Smooth muscle cell (in vitro differentiated cells): Measurements from ENCODE around the gene ZFYVE19. TPM values are rescaled to one million over a fixed set of nuclear protein-coding genes. Genes with fewer than 3 reads are reported as not detected.

ENCODE experiments used
- DNase-seq: peaks from one replicate; lab custom pipeline; 2025; ENCODE audit not compliant: unreplicated experiment; lab: John Stamatoyannopoulos, UW
- H2AFZ ChIP-seq: fragments of 200-600 bp; sonication (generic); 2 replicates; pipeline ENCODE4 v1.6.0; 2016; ENCODE audit warnings: antibody characterized with exemption, low read depth, mild to moderate bottlenecking
- H3F3A ChIP-seq: fragments of 200-600 bp; sonication (generic); 2 replicates; pipeline ENCODE4 v1.6.0; 2017; ENCODE audit warnings: antibody characterized with exemption, low read depth
- H3K27ac ChIP-seq: fragments of 200-600 bp; sonication (generic); 2 replicates; pipeline ENCODE4 v1.5.1; 2016; ENCODE audit warnings: low read depth, mild to moderate bottlenecking
- H3K27me3 ChIP-seq: fragments of 200-600 bp; sonication (generic); 2 replicates; pipeline ENCODE4 v1.6.1; 2016; ENCODE audit warnings: low read depth, mild to moderate bottlenecking
- H3K36me3 ChIP-seq: fragments of 200-600 bp; sonication (generic); 2 replicates; pipeline ENCODE4 v1.5.1; 2016; ENCODE audit warnings: low read depth
- H3K4me1 ChIP-seq: fragments of 200-600 bp; sonication (generic); 2 replicates; pipeline ENCODE4 v1.5.1; 2016; ENCODE audit warnings: low read depth
- H3K4me2 ChIP-seq: fragments of 200-600 bp; sonication (generic); 2 replicates; pipeline ENCODE4 v1.6.0; 2016; ENCODE audit warnings: mild to moderate bottlenecking
- H3K4me3 ChIP-seq: fragments of 200-600 bp; sonication (generic); 2 replicates; pipeline ENCODE4 v1.5.1; 2016; ENCODE audit warnings: mild to moderate bottlenecking
- H3K79me2 ChIP-seq: fragments of 200-600 bp; sonication (generic); 2 replicates; pipeline ENCODE4 v1.6.0; 2016; ENCODE audit warnings: low read depth, mild to moderate bottlenecking
- H3K9ac ChIP-seq: fragments of 200-600 bp; sonication (generic); 2 replicates; pipeline ENCODE4 v1.6.0; 2016; ENCODE audit warnings: low read depth
- H3K9me3 ChIP-seq: fragments of 200-600 bp; sonication (generic); replicated peaks from 2 replicates; pipeline ENCODE4 v1.5.1; 2016; ENCODE audit warnings: low read depth
- H4K20me1 ChIP-seq: fragments of 200-600 bp; sonication (generic); 2 replicates; pipeline ENCODE4 v1.6.0; 2016; ENCODE audit warnings: low read depth
- WGBS: methylation state at CpG from one replicate; pipeline ENCODE4 v1.1.7; 2016; ENCODE audit warnings: low lambda C conversion rate; 5-methylcytosine and 5-hydroxymethylcytosine counted together
- polyA plus RNA-seq: library from polyadenylated mRNA; unstranded; fragments of >200 nt; fragmentation: Nextera tagmentation; extraction: Ambion mirVana; gene quantifications from 2 replicates; pipeline ENCODE4 v1.2.1, GENCODE V29; 2016
- total RNA-seq: library from RNA; depleted of rRNA; stranded (reverse); fragments of >200 nt; gene quantifications from 2 replicates; pipeline ENCODE4 v1.2.3, GENCODE V29; 2014
- TF ChIP-seq, protein P1 (sequence below): fragments of 200-600 bp; sonication (generic); IDR thresholded peaks from 2 replicates; pipeline ENCODE4 v1.5.1; 2017; ENCODE audit warnings: borderline replicate concordance, mild to moderate bottlenecking, antibody characterized with exemption; ENCODE audit not compliant: insufficient read depth, poor library complexity, severe bottlenecking

Gene ZFYVE19
- total and polyA plus RNA-seq, 2 experiments from 2014 or later: 16.5 to 30.1 TPM

DNA sequence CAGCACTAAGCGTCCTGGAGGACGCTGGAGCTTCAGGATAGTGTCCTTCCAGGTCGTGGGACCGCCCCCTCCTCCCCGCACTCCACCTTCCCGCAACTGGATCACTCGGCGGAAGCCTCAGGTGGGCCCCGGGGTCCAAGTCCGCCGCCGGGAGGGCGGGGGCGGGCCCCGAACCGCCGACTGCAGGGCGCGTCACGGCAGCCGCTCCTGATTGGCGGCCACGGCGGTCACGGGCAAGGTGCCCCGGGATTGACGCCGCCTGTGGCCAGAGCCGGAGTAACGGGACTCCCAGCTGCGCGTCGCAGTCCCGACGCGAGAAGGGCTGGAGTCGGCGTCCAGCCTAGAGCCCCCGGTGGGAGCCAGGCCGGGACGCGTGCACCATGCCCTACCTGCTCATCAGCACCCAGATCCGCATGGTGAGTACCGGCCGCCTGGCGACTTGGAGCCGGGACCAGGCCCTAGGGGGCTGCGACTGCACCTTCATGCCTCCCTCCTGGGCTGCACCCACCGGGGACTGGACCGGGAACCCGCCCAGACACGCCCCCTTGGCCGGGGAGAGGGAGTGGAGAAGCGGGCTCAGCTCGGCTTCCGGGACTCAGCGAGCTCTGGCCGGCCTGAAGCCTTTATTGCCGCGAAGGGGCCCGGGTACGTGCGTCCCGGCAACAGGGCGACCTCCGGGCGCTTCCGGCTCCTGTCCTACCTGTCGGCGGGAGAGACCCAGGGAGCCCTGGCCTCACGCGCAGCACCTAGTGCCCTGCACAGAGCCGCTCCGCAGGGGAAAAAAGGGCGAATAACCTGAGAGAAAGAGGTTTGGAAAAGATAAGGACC is 42.9 kb upstream of the ZFYVE19 start, which contains the start of gene GCHFR:
Gene GCHFR, plus strand, starts transcription at position 268 of the 828 bp plus-strand sequence. Its CDS starts 113 bp downstream, at position 381.
- Histone ChIP-seq H3K9me3 (no peaks in the 10 kb centered on the region), H3K36me3 (no peaks in the 10 kb centered on the region), H3K4me3 (peak within 1 kb of the TSS; percentile 57), H3K79me2 (no peaks in the 10 kb centered on the region), H3K27ac (peak within 1 kb of the TSS; percentile 0), H3K4me2 (peak within 1 kb of the TSS; percentile 95), H3F3A (peaks cover 7% of the 10 kb centered on the region), H3K27me3 (no peaks in the 10 kb centered on the region), H3K9ac (peak within 1 kb of the TSS; percentile 0), H3K4me1 (peaks cover 9% of the 10 kb centered on the region), H4K20me1 (no peaks in the 10 kb centered on the region), H2AFZ (peak within 1 kb of the TSS; percentile 36)
- DNase-seq: peak; percentile 75
- TF ChIP-seq, protein P1, sequence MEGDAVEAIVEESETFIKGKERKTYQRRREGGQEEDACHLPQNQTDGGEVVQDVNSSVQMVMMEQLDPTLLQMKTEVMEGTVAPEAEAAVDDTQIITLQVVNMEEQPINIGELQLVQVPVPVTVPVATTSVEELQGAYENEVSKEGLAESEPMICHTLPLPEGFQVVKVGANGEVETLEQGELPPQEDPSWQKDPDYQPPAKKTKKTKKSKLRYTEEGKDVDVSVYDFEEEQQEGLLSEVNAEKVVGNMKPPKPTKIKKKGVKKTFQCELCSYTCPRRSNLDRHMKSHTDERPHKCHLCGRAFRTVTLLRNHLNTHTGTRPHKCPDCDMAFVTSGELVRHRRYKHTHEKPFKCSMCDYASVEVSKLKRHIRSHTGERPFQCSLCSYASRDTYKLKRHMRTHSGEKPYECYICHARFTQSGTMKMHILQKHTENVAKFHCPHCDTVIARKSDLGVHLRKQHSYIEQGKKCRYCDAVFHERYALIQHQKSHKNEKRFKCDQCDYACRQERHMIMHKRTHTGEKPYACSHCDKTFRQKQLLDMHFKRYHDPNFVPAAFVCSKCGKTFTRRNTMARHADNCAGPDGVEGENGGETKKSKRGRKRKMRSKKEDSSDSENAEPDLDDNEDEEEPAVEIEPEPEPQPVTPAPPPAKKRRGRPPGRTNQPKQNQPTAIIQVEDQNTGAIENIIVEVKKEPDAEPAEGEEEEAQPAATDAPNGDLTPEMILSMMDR: peak; percentile 11
- 1% methylated on average over 57 of the region's 75 CpGs for WGBS

GRCh38 chr15:40764629-40765103 is 42.2 kb upstream of the ZFYVE19 start:
- Histone ChIP-seq H3K9ac (no peak overlapping the region), H3K9me3 (no peaks in the 10 kb centered on the region), H3K4me1 (peaks cover 9% of the 10 kb centered on the region), H3K27ac (peak overlapping the region; percentile 0), H3F3A (peaks cover 7% of the 10 kb centered on the region), H3K4me2 (peak overlapping the region; percentile 95), H3K4me3 (peak overlapping the region; percentile 57), H3K27me3 (no peaks in the 10 kb centered on the region), H4K20me1 (no peaks in the 10 kb centered on the region), H2AFZ (no peak overlapping the region), H3K79me2 (no peaks in the 10 kb centered on the region), H3K36me3 (no peaks in the 10 kb centered on the region)
- DNase-seq: no peak
- 37% methylated on average over 8 of the region's 8 CpGs for WGBS
- TF ChIP-seq, protein P1: no peak

DNA sequence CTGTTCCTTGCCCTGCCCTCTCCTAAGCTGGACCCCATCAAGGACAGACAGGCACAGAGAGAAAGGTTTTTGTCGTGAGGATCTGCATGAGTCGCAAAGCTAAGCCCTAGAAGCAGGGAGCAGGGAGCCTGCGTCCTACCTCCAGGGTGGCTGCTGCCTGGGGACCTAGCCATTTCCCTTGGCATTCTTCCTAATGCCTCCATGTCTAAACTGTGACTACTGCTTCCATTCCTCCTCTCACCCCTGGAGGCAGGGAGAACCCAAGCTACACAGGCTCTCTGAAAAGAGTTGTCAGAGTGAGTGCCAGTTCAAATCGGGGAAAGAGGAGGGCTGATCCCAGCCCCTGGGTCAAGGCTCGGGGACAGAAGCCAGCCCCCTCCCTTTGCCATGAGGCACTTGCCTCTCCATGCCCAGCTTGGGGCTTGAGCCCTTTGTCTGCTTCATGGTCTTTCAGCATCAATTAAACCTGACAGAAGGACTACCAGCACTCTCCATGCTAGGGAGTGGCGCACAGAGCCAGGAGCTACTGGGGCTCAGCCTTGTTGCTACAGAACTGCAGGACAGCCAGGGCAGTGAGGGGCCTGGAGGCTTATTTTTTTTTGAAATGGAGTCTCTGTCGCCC is 40.6 kb upstream of the ZFYVE19 start:
- no peak for DNase-seq
- Histone ChIP-seq H3K4me2 (no peak overlapping the region), H3K4me1 (peaks cover 9% of the 10 kb centered on the region), H2AFZ (no peak overlapping the region), H3K79me2 (no peaks in the 10 kb centered on the region), H4K20me1 (no peaks in the 10 kb centered on the region), H3K9ac (no peak overlapping the region), H3K4me3 (no peak overlapping the region), H3K27me3 (no peaks in the 10 kb centered on the region), H3F3A (peaks cover 7% of the 10 kb centered on the region), H3K27ac (no peak overlapping the region), H3K36me3 (no peaks in the 10 kb centered on the region), H3K9me3 (no peaks in the 10 kb centered on the region)
- TF ChIP-seq, protein P1: no peak
- WGBS: 75% methylated on average over 7 of the region's 7 CpGs
